Activated CD8-positive, alpha-beta memory T cell treated with anti-CD3 and anti-CD28 coated beads for 36 hours (primary cell): ENCODE measurements around the gene C22orf42. TPM values are rescaled to one million over a fixed set of nuclear protein-coding genes. Genes with fewer than 3 reads are reported as not detected.

ENCODE experiments used
- total RNA-seq, 2 experiments: library from RNA; stranded (reverse); gene quantifications; one replicate each; pipeline ENCODE4 v1.2.3, GENCODE V29; 2021

The C22orf42 gene
- total RNA-seq, 2 experiments from 2014 or later, result not detected

Other genes with a start within 250 kb of the C22orf42 start
- 100 to 1,000 TPM; 199 to 223 TPM for gene YWHAH, start 214.8 kb downstream of the C22orf42 start, total RNA-seq
- gene SLC5A1, start 116.0 kb downstream of the C22orf42 start, total RNA-seq, result not detected
- under 1 TPM in 1 of 2 experiments, not detected in 1; 0.10 TPM for gene RFPL2, start 45.8 kb upstream of the C22orf42 start, total RNA-seq
- not detected for gene SLC5A4, start 96.0 kb upstream of the C22orf42 start, total RNA-seq
- gene RFPL3, start 198.6 kb upstream of the C22orf42 start, total RNA-seq, result not detected